Caco-2 (cell line): ENCODE data around the gene MPPED1. TPM values are rescaled to one million over a fixed set of nuclear protein-coding genes. Genes with fewer than 3 reads are reported as not detected.

ENCODE experiments used
- BruUV-seq: library from RNA; stranded (reverse); fragments of 400-500 nt; replicated peaks from 2 replicates; lab custom pipeline; 2021; lab: Mats Ljungman, UMichigan
- CTCF ChIA-PET: fragments of 300-600 bp; sonication (Branson Sonifier 250); formaldehyde crosslinking; loops from one replicate; lab custom pipeline; 2022; ENCODE audit warnings: antibody characterized with exemption; lab: Charles Lee
- POLR2A ChIA-PET: fragments of 300-600 bp; sonication (Branson Sonifier 250); formaldehyde crosslinking; loops from one replicate; lab custom pipeline; 2022; ENCODE audit warnings: antibody characterized with exemption; lab: Charles Lee
- DNase-seq, 2 experiments: peaks; one replicate each; pipeline versions ENCODE4 v3.0.0 to v3.0.0-alpha.2; 2020 to 2022
- H3K27me3 ChIP-seq: replicated peaks from 2 replicates; pipeline ENCODE4 v1.6.0; 2011; ENCODE audit warnings: low read length; ENCODE audit not compliant: control insufficient read depth, insufficient read depth
- H3K36me3 ChIP-seq: 2 replicates; pipeline ENCODE4 v1.5.1; 2011; ENCODE audit warnings: low read length; ENCODE audit not compliant: control insufficient read depth, insufficient read depth
- H3K4me1 ChIP-seq: fragments of 250-450 bp; sonication (Bioruptor Pico); 2 replicates; pipeline ENCODE4 v1.5.1; 2020; ENCODE audit warnings: mild to moderate bottlenecking
- H3K4me3 ChIP-seq: 2 replicates; pipeline ENCODE4 v1.5.1; 2011; ENCODE audit warnings: low read depth, mild to moderate bottlenecking, control low read depth, low read length
- H3K9me3 ChIP-seq: fragments of 250-450 bp; sonication (Bioruptor Pico); 2 replicates; pipeline ENCODE4 v1.5.1; 2020; ENCODE audit warnings: mild to moderate bottlenecking, moderate library complexity
- H3K27ac Mint-ChIP-seq: one replicate; pipeline ENCODE4 v1.8.0; 2022; ENCODE audit warnings: mixed read lengths; ENCODE audit not compliant: unreplicated experiment
- H3K27me3 Mint-ChIP-seq: one replicate; pipeline ENCODE4 v1.8.0; 2022; ENCODE audit warnings: mixed read lengths; ENCODE audit not compliant: insufficient read depth, unreplicated experiment
- H3K36me3 Mint-ChIP-seq: one replicate; pipeline ENCODE4 v1.8.0; 2022; ENCODE audit warnings: mild to moderate bottlenecking, mixed read lengths; ENCODE audit not compliant: insufficient read depth, unreplicated experiment
- H3K4me1 Mint-ChIP-seq: one replicate; pipeline ENCODE4 v1.8.0; 2022; ENCODE audit warnings: low read depth, mixed read lengths; ENCODE audit not compliant: unreplicated experiment
- H3K4me3 Mint-ChIP-seq: one replicate; pipeline ENCODE4 v1.8.0; 2022; ENCODE audit warnings: mild to moderate bottlenecking, moderate library complexity, mixed read lengths; ENCODE audit not compliant: unreplicated experiment
- H3K9me3 Mint-ChIP-seq: one replicate; pipeline ENCODE4 v1.8.0; 2022; ENCODE audit warnings: mixed read lengths; ENCODE audit not compliant: unreplicated experiment
- CTCF ChIP-seq, 2 experiments: fragments of 200-600 bp in 1 of 2; IDR thresholded peaks; 1 replicate in 1 of 2; 2 replicates in 1 of 2; pipeline versions ENCODE4 v1.5.1 to v1.8.0; 2011 to 2022; ENCODE audit warnings: antibody characterized with exemption in 1 of 2, control low read depth in 1 of 2, inconsistent platforms in 1 of 2, low read depth in 1 of 2, low read length in 1 of 2, mild to moderate bottlenecking in 1 of 2, moderate library complexity in 1 of 2; ENCODE audit not compliant: insufficient read depth in 1 of 2, severe bottlenecking in 1 of 2, unreplicated experiment in 1 of 2
- intact Hi-C: fragments of 100-400 bp; cut with micrococcal nuclease; formaldehyde crosslinking; loops from one replicate; pipeline ENCODE4 v1.10.0; 2022; ENCODE audit not compliant: unreplicated experiment
- total RNA-seq: library from RNA; stranded (reverse); gene quantifications from 2 replicates; pipeline ENCODE4 v1.2.3, GENCODE V29; 2022

MPPED1 gene
- total RNA-seq, 1 experiment from 2014 or later, result not detected

- Mint-ChIP-seq H3K4me1 (no peaks in the 10 kb centered on the region), H3K27ac (no peak overlapping the region), H3K4me3 (no peak overlapping the region), H3K36me3 (no peaks in the 10 kb centered on the region), H3K27me3 (peaks cover 6% of the 10 kb centered on the region), H3K9me3 (no peaks in the 10 kb centered on the region)
- POLR2A ChIA-PET, result no interaction called here
- Histone ChIP-seq H3K9me3 (no peaks in the 10 kb centered on the region), H3K27me3 (no peaks in the 10 kb centered on the region), H3K4me3 (no peak overlapping the region), H3K36me3 (no peaks in the 10 kb centered on the region), H3K4me1 (no peaks in the 10 kb centered on the region)
- BruUV-seq, result no TSS peak
- DNase-seq, result no peak
- intact Hi-C loops, result no loop called here
- CTCF ChIA-PET, result no interaction called here
- TF ChIP-seq CTCF (IDR thresholded peaks at IDR 0.05; ENCODE audit: insufficient read depth in 1 of 2, low read depth in 1 of 2, low read length in 1 of 2, severe bottlenecking in 1 of 2, unreplicated experiment in 1 of 2), result no peak
Observed at GRCh38 chr22:43535336-43535735, 123.5 kb downstream of the MPPED1 start.

- H3K27me3 Mint-ChIP-seq, result peaks cover 6% of the 10 kb centered on the region
- H3K4me1 ChIP-seq, result no peaks in the 10 kb centered on the region
Observed at GRCh38 chr22:43535741-43536140, 123.9 kb downstream of the MPPED1 start.

GRCh38 chr22:43537019-43537585 is 125.3 kb downstream of the MPPED1 start:
- Histone ChIP-seq H3K4me3 (no peak overlapping the region), H3K27me3 (no peaks in the 10 kb centered on the region), H3K36me3 (no peaks in the 10 kb centered on the region), H3K9me3 (no peaks in the 10 kb centered on the region), H3K4me1 (no peaks in the 10 kb centered on the region)
- Mint-ChIP-seq H3K27me3 (peaks cover 14% of the 10 kb centered on the region), H3K4me1 (no peaks in the 10 kb centered on the region), H3K36me3 (no peaks in the 10 kb centered on the region), H3K9me3 (no peaks in the 10 kb centered on the region), H3K27ac (no peak overlapping the region), H3K4me3 (no peak overlapping the region)
- no TSS peak for BruUV-seq
- TF ChIP-seq CTCF (IDR thresholded peaks at IDR 0.05; ENCODE audit: insufficient read depth in 1 of 2, low read depth in 1 of 2, low read length in 1 of 2, severe bottlenecking in 1 of 2, unreplicated experiment in 1 of 2), result peak; percentile 40 to 59
- ChIA-PET POLR2A (no interaction called here), CTCF (no interaction called here)
- intact Hi-C loops, result no loop called here
- DNase-seq, result peak in 1 of 2 experiments; percentile 45

More at GRCh38 chr22:43535741-43536140, 123.9 kb downstream of the MPPED1 start:
- no peaks in the 10 kb centered on the region for H3K9me3 ChIP-seq
- ChIA-PET CTCF (no interaction called here), POLR2A (no interaction called here)
- H3K36me3 ChIP-seq, result no peaks in the 10 kb centered on the region
- no peak for DNase-seq
- TF ChIP-seq CTCF (IDR thresholded peaks at IDR 0.05; ENCODE audit: insufficient read depth in 1 of 2, low read depth in 1 of 2, low read length in 1 of 2, severe bottlenecking in 1 of 2, unreplicated experiment in 1 of 2), result no peak
- Mint-ChIP-seq H3K4me3 (no peak overlapping the region), H3K36me3 (no peaks in the 10 kb centered on the region), H3K27ac (no peak overlapping the region), H3K4me1 (no peaks in the 10 kb centered on the region), H3K9me3 (no peaks in the 10 kb centered on the region)
- no TSS peak for BruUV-seq
- no peaks in the 10 kb centered on the region for H3K27me3 ChIP-seq
- no peak overlapping the region for H3K4me3 ChIP-seq
- intact Hi-C loops, result no loop called here
